ENCODE results near the gene SHKBP1. TPM values are rescaled to one million over a fixed set of nuclear protein-coding genes. Genes with fewer than 3 reads are reported as not detected.

The SHKBP1 gene
- polyA plus RNA-seq, 1 experiment: 42.5 TPM

GRCh38 chr19:40549007-40549708 lies 27.5 kb upstream of the SHKBP1 start:
- H3K9me3 ChIP-seq (ENCODE audit: control insufficient read depth, insufficient read depth, low read length): no peaks in the 10 kb centered on the region; the same call in 1 of the 2 replicates
- DNase-seq (ENCODE audit: low read depth, low spot score): peak; percentile 6
- CTCF ChIA-PET: interaction anchor here (0.6 to 1.8 kb wide), 11 partner anchors 8 to 226 kb away, joined by 3 to 11 read pairs (median 4); no protein-coding TSS in a partner anchor
- peak; percentile 43 for TF ChIP-seq CTCF (IDR thresholded peaks at IDR 0.05; ENCODE audit: low read depth, low read length)
- H3K27me3 ChIP-seq (ENCODE audit: control insufficient read depth, insufficient read depth, low read length): peaks cover 24% of the 10 kb centered on the region
- H3K4me3 ChIP-seq (ENCODE audit: low read depth, low read length): no peak overlapping the region
- POLR2A ChIA-PET: interaction anchor here (0.7 kb wide), 2 partner anchors 22 to 49 kb away, joined by 3 read pairs; no protein-coding TSS in a partner anchor
- no peak overlapping the region for H3K27ac ChIP-seq (ENCODE audit: low read depth, low read length)

- Histone ChIP-seq H3K27me3 (ENCODE audit: control insufficient read depth, insufficient read depth, low read length) (peaks cover 37% of the 10 kb centered on the region), H3K27ac (ENCODE audit: low read depth, low read length) (no peak overlapping the region), H3K9me3 (ENCODE audit: control insufficient read depth, insufficient read depth, low read length) (no peaks in the 10 kb centered on the region; the same call in none of the 2 replicates), H3K4me3 (ENCODE audit: low read depth, low read length) (no peak overlapping the region)
- no peak for TF ChIP-seq CTCF (IDR thresholded peaks at IDR 0.05; ENCODE audit: low read depth, low read length)
- ChIA-PET CTCF (interaction anchor here (1.0 to 1.5 kb wide), 2 partner anchors 9 to 245 kb away, joined by 3 to 7 read pairs; no protein-coding TSS in a partner anchor), POLR2A (no interaction called here)
- no peak for DNase-seq (ENCODE audit: low read depth, low spot score)
These were observed 25.7 kb upstream of the SHKBP1 start for GRCh38 chr19:40550951-40551350.

- CTCF ChIA-PET: interaction anchor here (1.4 kb wide), 1 partner anchor 11 kb away, joined by 12 read pairs; no protein-coding TSS in a partner anchor
- Histone ChIP-seq H3K4me3 (ENCODE audit: low read depth, low read length) (no peak overlapping the region), H3K27ac (ENCODE audit: low read depth, low read length) (no peak overlapping the region), H3K27me3 (ENCODE audit: control insufficient read depth, insufficient read depth, low read length) (peaks cover 51% of the 10 kb centered on the region), H3K9me3 (ENCODE audit: control insufficient read depth, insufficient read depth, low read length) (no peaks in the 10 kb centered on the region; the same call in 1 of the 2 replicates)
- POLR2A ChIA-PET: no interaction called here
- no peak for TF ChIP-seq CTCF (IDR thresholded peaks at IDR 0.05; ENCODE audit: low read depth, low read length)
- DNase-seq (ENCODE audit: low read depth, low spot score): no peak
These were observed 23.8 kb upstream of the SHKBP1 start for GRCh38 chr19:40552848-40553247.

GRCh38 chr19:40553885-40554857 lies 22.5 kb upstream of the SHKBP1 start:
- POLR2A ChIA-PET: no interaction called here
- Histone ChIP-seq H3K27ac (ENCODE audit: low read depth, low read length) (no peak overlapping the region), H3K4me3 (ENCODE audit: low read depth, low read length) (no peak overlapping the region), H3K27me3 (ENCODE audit: control insufficient read depth, insufficient read depth, low read length) (peaks cover 48% of the 10 kb centered on the region), H3K9me3 (ENCODE audit: control insufficient read depth, insufficient read depth, low read length) (no peaks in the 10 kb centered on the region; the same call in 1 of the 2 replicates)
- no peak for DNase-seq (ENCODE audit: low read depth, low spot score)
- TF ChIP-seq CTCF (IDR thresholded peaks at IDR 0.05; ENCODE audit: low read depth, low read length): no peak
- CTCF ChIA-PET: no interaction called here

Data from AG04450 (cell line).